Natural killer cell treated with Interleukin-12 subunit alpha and Interleukin-12 subunit beta and Interleukin-15 and Interleukin-18, amount 100 ng/mL, for 72 hours (primary cell): ENCODE measurements around the gene PLET1. TPM values are rescaled to one million over a fixed set of nuclear protein-coding genes. Genes with fewer than 3 reads are reported as not detected.

Experiments
- ATAC-seq, 2 donors: fragments of 150-1000 bp; cut with Tn5 transposase in 1 of 2; sonication (Bioruptor Pico), chemical (Tn5 transposase) in 1 of 2; 2 replicates each; pipeline ENCODE4 v1.10.0; 2021
- DNase-seq: peaks from one replicate; pipeline ENCODE4 v3.0.0; 2022; ENCODE audit warnings: low spot score
- H3K27ac Mint-ChIP-seq, 2 donors: 1 replicate in 1 of 2; 2 replicates in 1 of 2; pipeline ENCODE4 v1.8.0; 2022; ENCODE audit warnings: mixed read lengths in 2 of 2, mild to moderate bottlenecking in 1 of 2, moderate library complexity in 1 of 2
- H3K27me3 Mint-ChIP-seq, 2 donors: 1 replicate in 1 of 2; 2 replicates in 1 of 2; pipeline ENCODE4 v1.8.0; 2022; ENCODE audit warnings: mixed read lengths in 2 of 2
- H3K36me3 Mint-ChIP-seq: one replicate; pipeline ENCODE4 v1.8.0; 2022; ENCODE audit warnings: mixed read lengths
- H3K4me1 Mint-ChIP-seq, 2 donors: 1 replicate in 1 of 2; 2 replicates in 1 of 2; pipeline ENCODE4 v1.8.0; 2022; ENCODE audit warnings: low read depth in 2 of 2, mixed read lengths in 2 of 2, mild to moderate bottlenecking in 1 of 2
- H3K4me3 Mint-ChIP-seq: one replicate; pipeline ENCODE4 v1.8.0; 2022; ENCODE audit warnings: mixed read lengths
- H3K9me3 Mint-ChIP-seq: 2 replicates; pipeline ENCODE4 v1.8.0; 2022; ENCODE audit warnings: mixed read lengths
- total RNA-seq, 2 donors: library from RNA; stranded (reverse); gene quantifications; one replicate each; pipeline ENCODE4 v1.2.3, GENCODE V29; 2022

PLET1 gene
- total RNA-seq, 2 donors from 2014 or later, result not detected

- DNase-seq, result no peak
- peak overlapping the region; percentile 61 to 84 for H3K27ac Mint-ChIP-seq
- ATAC-seq, result no peak
- H3K4me1 Mint-ChIP-seq, result peaks cover 16 to 31% of the 10 kb centered on the region in 2 donors
- H3K27me3 Mint-ChIP-seq, result no peaks in the 10 kb centered on the region
- H3K36me3 Mint-ChIP-seq, result peaks cover 10% of the 10 kb centered on the region
- H3K4me3 Mint-ChIP-seq, result peak overlapping the region; percentile 39
- H3K9me3 Mint-ChIP-seq, result no peaks in the 10 kb centered on the region
Measured at GRCh38 chr11:112223754-112224532, 36.7 kb downstream of the PLET1 start.

DNA sequence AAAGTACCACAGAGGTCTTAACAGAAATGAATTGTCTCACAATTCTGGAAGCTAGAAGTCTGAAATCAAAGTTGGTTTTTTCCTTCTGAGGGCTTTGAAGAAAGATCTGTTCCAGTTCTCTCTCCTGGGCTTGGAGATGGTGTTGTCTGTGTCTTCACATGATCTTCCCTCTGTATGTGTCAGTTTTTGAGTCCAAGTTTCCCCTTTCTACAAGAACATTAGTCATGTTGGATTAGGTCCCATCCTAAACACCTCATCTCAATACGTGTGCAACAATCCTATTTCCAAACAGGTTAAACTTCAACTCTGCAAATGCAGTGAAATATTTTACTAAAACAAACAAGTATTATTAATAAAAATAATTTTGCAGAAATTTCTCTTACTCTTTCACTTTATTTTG, 37.5 kb downstream of the PLET1 start:
- DNase-seq, result no peak
- Mint-ChIP-seq H3K36me3 (peaks cover 2% of the 10 kb centered on the region), H3K27me3 (no peaks in the 10 kb centered on the region), H3K27ac (no peak overlapping the region), H3K4me3 (no peak overlapping the region), H3K4me1 (peaks cover 11 to 23% of the 10 kb centered on the region in 2 donors), H3K9me3 (no peaks in the 10 kb centered on the region)
- ATAC-seq, result no peak

DNA sequence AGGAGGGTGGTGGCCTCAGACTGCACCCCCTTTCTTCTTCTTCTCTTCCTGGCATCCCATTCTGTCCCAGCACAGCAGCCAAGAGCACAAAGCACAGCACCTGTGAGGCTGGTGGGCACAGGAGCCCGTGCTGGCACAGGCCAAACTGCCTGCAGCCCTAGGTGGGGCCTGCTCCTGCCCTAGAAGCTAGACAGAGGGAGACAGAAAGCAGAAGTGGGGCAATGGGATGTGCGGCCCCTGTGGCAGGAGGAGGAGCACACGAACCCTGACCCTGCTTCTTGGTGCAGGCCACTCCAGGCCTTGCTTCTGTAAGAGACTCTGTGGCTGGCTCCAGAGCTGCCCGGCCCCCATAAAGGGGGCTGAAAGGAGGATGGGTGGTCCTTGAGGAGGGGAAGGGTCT, 38.4 kb downstream of the PLET1 start:
- no peaks in the 10 kb centered on the region for H3K36me3 Mint-ChIP-seq
- no peak overlapping the region for H3K4me3 Mint-ChIP-seq
- H3K4me1 Mint-ChIP-seq, result peaks cover 7 to 15% of the 10 kb centered on the region in 2 donors
- no peak overlapping the region for H3K27ac Mint-ChIP-seq
- DNase-seq, result no peak
- no peak for ATAC-seq
- no peaks in the 10 kb centered on the region for H3K9me3 Mint-ChIP-seq
- H3K27me3 Mint-ChIP-seq, result no peaks in the 10 kb centered on the region

- Mint-ChIP-seq H3K4me1 (peaks cover 4 to 9% of the 10 kb centered on the region in 2 donors), H3K9me3 (no peaks in the 10 kb centered on the region), H3K27me3 (no peaks in the 10 kb centered on the region), H3K4me3 (no peak overlapping the region), H3K36me3 (no peaks in the 10 kb centered on the region), H3K27ac (no peak overlapping the region)
- no peak for DNase-seq
- ATAC-seq, result no peak
Measured at GRCh38 chr11:112221274-112221835, 39.3 kb downstream of the PLET1 start.

- DNase-seq, result peak; percentile 63
- H3K27ac Mint-ChIP-seq, result no peak overlapping the region
- no peaks in the 10 kb centered on the region for H3K9me3 Mint-ChIP-seq
- H3K27me3 Mint-ChIP-seq, result no peaks in the 10 kb centered on the region
- peaks cover 3 to 4% of the 10 kb centered on the region in 2 donors for H3K4me1 Mint-ChIP-seq
- ATAC-seq, result peak; percentile 91 to 94
- H3K36me3 Mint-ChIP-seq, result no peaks in the 10 kb centered on the region
- no peak overlapping the region for H3K4me3 Mint-ChIP-seq
Measured at GRCh38 chr11:112219476-112220232, 41.0 kb downstream of the PLET1 start.

DNA sequence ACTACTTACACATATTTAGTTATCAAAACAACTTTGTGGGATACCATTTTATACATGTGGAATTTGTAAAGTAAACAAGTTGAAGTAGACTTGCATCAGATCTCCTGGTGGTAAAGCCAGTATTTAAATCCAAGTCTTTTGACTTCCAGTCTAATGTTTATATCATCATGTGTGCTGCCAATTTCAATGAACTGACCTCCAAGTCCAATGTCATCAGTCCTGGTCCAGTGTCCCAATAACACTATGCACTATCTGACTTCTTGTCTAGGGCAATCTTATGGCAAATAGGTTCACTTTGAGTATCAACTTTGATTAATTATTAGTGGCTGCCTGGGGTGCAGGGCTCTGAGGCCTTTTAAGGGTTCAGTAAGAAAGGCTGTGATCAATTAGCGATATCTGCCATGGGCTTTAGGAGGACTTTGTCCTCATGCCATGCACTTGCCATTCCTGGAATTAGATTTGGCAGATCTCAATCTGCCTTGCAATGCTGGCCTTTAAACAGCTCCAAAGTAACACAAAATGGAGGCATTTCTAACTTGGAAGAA, 44.0 kb downstream of the PLET1 start:
- H3K27me3 Mint-ChIP-seq, result no peaks in the 10 kb centered on the region
- no peaks in the 10 kb centered on the region for H3K9me3 Mint-ChIP-seq
- H3K4me1 Mint-ChIP-seq, result peaks cover 4 to 6% of the 10 kb centered on the region in 2 donors
- no peak overlapping the region for H3K27ac Mint-ChIP-seq
- ATAC-seq, result no peak
- no peak overlapping the region for H3K4me3 Mint-ChIP-seq
- no peaks in the 10 kb centered on the region for H3K36me3 Mint-ChIP-seq
- no peak for DNase-seq

- Mint-ChIP-seq H3K4me1 (peaks cover 4 to 11% of the 10 kb centered on the region in 2 donors), H3K4me3 (no peak overlapping the region), H3K36me3 (no peaks in the 10 kb centered on the region), H3K27ac (no peak overlapping the region), H3K27me3 (no peaks in the 10 kb centered on the region), H3K9me3 (no peaks in the 10 kb centered on the region)
- DNase-seq (no peak), ATAC-seq (peak in 1 of 2 donors; percentile 37)
Measured at GRCh38 chr11:112215621-112216020, 45.0 kb downstream of the PLET1 start.

GRCh38 chr11:112213753-112214152, 46.9 kb downstream of the PLET1 start:
- ATAC-seq (no peak), DNase-seq (no peak)
- Mint-ChIP-seq H3K4me3 (no peak overlapping the region), H3K27ac (no peak overlapping the region), H3K9me3 (no peaks in the 10 kb centered on the region), H3K36me3 (no peaks in the 10 kb centered on the region), H3K4me1 (peaks cover 0 to 11% of the 10 kb centered on the region in 2 donors), H3K27me3 (peaks cover 0 to 4% of the 10 kb centered on the region in 2 donors)

DNA sequence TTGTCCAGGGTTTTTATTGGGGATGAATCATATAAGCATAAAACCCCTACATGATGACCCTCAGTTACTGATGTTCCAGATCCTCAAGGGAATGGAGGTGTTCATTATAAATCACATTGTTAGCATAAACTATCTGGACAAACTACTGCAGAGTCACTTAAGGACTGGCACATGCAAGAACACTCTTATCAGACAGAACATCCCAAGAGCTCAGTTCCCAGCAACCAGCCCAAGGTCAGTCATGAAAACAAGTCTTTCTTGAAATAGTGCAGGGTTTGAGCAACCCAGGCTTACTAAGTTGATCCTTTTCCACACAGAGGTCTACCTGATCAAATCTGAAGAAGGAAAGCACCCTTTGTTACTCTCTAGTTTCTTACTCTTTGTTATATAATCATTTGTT, 48.0 kb downstream of the PLET1 start:
- no peaks in the 10 kb centered on the region for H3K36me3 Mint-ChIP-seq
- DNase-seq (no peak), ATAC-seq (no peak)
- H3K4me1 Mint-ChIP-seq, result peaks cover 0 to 11% of the 10 kb centered on the region in 2 donors
- H3K4me3 Mint-ChIP-seq, result no peak overlapping the region
- peaks cover 0 to 4% of the 10 kb centered on the region in 2 donors for H3K27me3 Mint-ChIP-seq
- no peaks in the 10 kb centered on the region for H3K9me3 Mint-ChIP-seq
- no peak overlapping the region for H3K27ac Mint-ChIP-seq

DNA sequence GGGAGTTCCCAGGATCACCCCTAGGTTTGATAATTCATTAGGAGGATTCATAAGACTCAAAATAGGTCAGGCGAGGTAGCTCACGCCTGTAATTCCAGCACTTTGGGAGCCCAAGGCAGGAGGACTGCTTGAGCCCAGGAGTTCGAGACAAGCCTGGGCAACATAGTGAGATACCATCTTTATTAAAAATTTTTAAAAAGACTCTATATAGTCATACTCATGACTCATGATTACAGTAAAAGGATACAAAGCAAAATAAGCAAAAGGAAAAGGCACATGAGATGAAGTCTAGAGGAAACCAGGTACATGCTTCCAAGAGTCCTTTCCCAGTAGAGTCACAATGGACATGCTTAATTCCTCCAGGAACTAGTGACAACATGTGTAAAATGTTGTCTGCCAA, 48.4 kb downstream of the PLET1 start:
- DNase-seq (no peak), ATAC-seq (no peak)
- H3K4me3 Mint-ChIP-seq, result no peak overlapping the region
- H3K27me3 Mint-ChIP-seq, result peaks cover 0 to 4% of the 10 kb centered on the region in 2 donors
- H3K4me1 Mint-ChIP-seq, result peaks cover 0 to 11% of the 10 kb centered on the region in 2 donors
- no peaks in the 10 kb centered on the region for H3K36me3 Mint-ChIP-seq
- H3K9me3 Mint-ChIP-seq, result no peaks in the 10 kb centered on the region
- H3K27ac Mint-ChIP-seq, result no peak overlapping the region

- ATAC-seq (peak in 1 of 2 donors; percentile 46), DNase-seq (no peak)
- Mint-ChIP-seq H3K4me1 (peaks cover 0 to 11% of the 10 kb centered on the region in 2 donors), H3K27me3 (peaks cover 0 to 4% of the 10 kb centered on the region in 2 donors), H3K9me3 (no peaks in the 10 kb centered on the region), H3K4me3 (peak overlapping the region; percentile 38), H3K27ac (no peak overlapping the region), H3K36me3 (no peaks in the 10 kb centered on the region)
Measured at GRCh38 chr11:112211536-112211935, 49.1 kb downstream of the PLET1 start.

DNA sequence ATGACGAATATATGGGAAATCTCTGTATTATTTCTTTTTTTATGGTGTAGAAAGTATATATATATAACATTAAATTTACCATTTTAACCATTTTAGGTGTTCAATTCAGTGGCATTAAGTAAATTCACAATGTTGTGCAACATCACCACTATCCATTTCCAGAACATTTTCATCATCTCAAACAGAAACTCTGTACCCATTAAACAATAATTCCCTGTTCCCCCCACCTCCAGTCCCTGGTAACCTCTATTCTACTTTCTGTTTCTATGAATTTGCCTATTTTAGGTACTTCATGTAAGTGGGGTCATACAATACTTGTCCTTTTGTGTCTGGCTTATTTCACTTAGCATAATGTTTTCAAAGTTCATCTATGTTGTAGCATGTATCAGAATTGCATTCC, 49.8 kb downstream of the PLET1 start:
- H3K4me3 Mint-ChIP-seq, result no peak overlapping the region
- no peaks in the 10 kb centered on the region for H3K36me3 Mint-ChIP-seq
- DNase-seq (no peak), ATAC-seq (no peak)
- peaks cover 0 to 11% of the 10 kb centered on the region in 2 donors for H3K4me1 Mint-ChIP-seq
- no peak overlapping the region for H3K27ac Mint-ChIP-seq
- peaks cover 0 to 4% of the 10 kb centered on the region in 2 donors for H3K27me3 Mint-ChIP-seq
- H3K9me3 Mint-ChIP-seq, result no peaks in the 10 kb centered on the region

DNA sequence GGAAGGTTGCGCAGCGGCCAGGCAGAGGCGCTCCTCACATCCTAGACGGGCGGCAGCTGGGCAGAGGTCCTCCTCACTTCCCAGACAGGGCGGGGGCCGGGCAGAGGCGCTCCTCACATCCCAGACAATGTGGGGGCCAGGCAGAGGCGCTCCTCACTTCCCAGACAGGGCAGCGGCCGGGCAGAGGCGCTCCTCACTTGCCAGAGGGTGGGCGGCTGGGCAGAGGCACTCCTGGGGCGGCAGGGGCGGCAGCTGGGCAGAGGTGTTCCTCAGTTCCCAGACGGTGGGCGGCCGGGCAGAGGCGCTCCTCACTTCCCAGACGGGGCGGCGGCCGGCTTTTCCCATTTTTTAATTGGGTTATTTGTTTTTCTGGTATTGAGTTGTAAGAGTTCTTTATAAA, 54.6 kb downstream of the PLET1 start:
- H3K4me1 Mint-ChIP-seq, result no peaks in the 10 kb centered on the region
- ATAC-seq (no peak), DNase-seq (no peak)
- peaks cover 0 to 9% of the 10 kb centered on the region in 2 donors for H3K27me3 Mint-ChIP-seq
- H3K27ac Mint-ChIP-seq, result no peak overlapping the region
- no peaks in the 10 kb centered on the region for H3K36me3 Mint-ChIP-seq
- no peaks in the 10 kb centered on the region for H3K9me3 Mint-ChIP-seq
- H3K4me3 Mint-ChIP-seq, result no peak overlapping the region

- Mint-ChIP-seq H3K27me3 (peaks cover 5 to 9% of the 10 kb centered on the region in 2 donors), H3K36me3 (no peaks in the 10 kb centered on the region), H3K27ac (no peak overlapping the region), H3K4me3 (no peak overlapping the region), H3K4me1 (no peaks in the 10 kb centered on the region), H3K9me3 (no peaks in the 10 kb centered on the region)
- DNase-seq (no peak), ATAC-seq (no peak)
Measured at GRCh38 chr11:112200252-112200651, 60.4 kb downstream of the PLET1 start.
